ENCODE data around the gene MRPL1.

Gene MRPL1

DNA sequence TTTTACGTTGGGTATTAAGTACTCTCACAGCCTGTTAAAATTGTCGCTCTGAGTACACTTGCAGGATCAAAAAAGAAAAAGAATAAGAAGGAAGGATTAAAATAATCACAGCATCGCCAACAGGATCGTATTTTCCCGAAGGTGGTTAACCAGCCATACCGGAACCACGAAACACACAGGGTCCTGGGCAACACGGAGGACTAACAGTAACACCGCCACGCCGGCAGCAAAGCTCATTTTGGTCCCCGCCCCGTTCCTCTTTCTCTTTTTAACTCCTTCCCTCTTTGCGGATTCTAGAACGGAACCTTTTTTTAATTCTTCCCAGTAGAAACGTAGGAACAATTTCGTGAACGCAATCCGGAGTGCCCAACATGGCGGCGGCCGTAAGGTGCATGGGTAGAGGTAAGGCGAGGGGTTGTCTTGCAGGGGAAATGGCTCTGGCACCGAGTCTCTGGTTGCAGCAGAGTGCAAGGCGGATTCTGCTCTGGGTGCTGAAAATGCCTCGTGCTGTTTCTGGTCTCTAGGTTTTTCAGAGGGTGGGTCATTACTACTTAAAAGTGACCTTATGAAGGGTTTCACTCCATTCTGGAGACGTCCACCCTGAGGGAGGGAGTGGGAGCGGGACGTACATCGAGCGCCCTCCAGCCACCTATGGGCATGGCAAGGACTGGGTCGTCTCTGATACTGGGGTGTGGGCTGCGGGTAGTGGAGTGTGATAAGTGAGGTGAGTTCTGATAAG lies at the start of gene MRPL1:
TSS of gene MRPL1 (plus strand) at position 353 of the 739 bp plus-strand sequence. CDS start at position 372, 19 bp downstream.
- DNase-seq: peak; percentile 56 to 71 (median 71)

DNA sequence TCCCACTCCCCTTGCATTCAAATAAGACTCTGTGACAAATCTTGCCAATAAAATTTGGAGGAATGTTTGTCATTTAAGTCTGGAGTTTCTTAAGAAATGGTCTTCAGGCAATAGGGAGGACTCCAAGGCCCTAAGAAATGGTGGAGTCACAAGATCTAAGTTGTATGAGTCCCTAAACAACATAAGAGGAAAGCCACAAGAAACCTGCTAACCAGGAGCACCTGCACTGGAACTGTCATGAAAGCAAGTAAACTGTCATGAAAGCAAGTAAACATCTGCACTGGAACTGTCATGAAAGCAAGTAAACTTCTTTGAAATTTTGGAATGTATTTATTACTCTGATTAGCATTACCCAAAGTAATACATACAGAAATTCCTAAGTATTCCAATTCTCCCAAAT lies 47.0 kb upstream of the MRPL1 start:
- no peak for DNase-seq

DNA sequence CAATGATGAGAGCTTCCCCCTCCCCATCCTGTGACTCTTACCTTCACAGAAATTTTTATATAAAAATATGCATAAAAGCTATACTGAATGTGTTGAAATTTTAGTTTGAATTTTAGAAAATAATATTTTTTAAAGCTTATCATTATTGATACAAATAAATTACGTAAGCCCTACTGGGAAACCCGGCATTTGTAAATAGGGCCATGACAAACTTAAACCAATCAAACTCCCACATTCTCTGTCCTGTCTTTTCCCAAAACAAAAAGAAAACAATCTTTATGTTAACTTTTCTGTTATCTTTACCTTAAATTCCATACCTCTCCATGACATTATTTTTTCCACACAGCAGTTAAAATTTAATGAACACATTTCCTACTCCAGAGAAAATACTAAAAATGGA lies 46.1 kb upstream of the MRPL1 start:
- no peak for DNase-seq

DNA sequence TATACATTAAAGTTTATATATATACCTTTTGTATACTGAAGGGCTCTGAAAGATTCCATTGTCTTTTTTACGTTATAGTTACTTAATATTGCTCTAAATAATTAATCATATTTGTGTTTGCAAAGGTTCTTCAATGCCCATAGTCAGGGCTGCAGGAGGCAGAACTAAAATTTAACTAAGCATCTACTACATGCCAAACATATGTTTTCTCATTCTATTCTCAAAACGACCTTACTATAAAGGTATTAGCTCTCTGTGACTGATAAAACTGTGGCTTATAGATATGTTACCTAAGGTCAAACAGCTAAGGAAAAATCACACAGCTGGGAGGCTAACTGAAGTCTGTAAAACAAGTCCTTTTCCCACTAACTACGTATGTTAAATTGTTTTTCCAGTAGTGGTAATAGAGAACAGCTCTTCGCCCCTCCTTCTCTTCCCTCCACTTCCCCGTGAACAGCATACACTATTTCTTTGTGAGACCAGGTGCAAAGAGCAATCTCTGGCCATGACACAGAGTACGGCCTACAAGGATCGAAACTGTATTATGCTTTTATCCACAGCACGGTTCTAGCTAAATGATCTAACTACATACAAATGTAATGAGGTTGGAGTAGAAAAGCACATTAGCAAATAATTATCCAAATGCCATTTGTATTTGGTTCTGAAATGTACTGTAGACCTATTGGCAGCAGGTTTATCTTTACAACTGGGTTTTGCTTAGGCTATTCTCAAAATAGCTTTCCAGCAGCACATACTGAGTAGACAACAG lies 45.1 kb upstream of the MRPL1 start:
- DNase-seq: no peak

- peak in 3 of 4 experiments; percentile 1 to 14 (median 8) for DNase-seq
Observed at GRCh38 chr4:77818073-77818601, 44.5 kb upstream of the MRPL1 start.

DNA sequence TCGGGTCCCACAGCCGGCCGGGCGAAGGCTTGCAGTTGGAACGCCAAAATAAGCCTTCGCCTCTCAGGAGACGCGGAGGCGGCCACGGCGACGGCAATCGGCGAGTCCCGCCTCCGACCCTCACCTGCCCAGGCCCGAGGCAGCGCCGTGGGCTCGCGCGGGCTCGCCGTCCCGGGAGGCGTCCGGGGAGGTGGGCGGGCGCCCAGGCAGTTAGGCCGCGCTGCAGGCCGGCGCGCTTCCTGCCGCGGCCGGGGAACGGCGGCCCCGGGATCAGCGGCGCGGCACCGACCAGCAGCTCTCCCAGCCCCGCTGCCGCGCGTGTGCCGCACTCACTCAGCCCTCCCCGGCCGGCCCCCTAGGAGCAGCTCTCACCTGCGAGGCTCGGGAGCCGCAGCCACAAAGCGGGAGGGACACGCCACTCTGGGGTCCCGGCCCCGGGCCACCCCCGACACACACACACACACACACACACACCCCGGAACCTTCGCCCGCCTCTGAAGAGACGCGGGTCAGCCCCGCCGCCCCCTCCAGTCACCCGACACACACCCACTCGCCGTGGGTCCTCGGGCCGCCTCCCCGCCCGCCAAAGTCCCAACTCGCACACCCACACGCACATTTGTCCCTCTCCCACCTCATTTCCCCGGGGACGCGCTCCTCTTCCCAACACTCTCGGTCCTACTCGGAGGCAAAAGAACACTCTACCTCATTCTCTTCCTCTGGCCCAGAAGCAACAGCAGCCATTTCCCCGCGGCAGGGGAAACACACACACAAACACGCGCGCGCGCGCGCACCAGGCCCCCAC lies 43.8 kb upstream of the MRPL1 start, which contains the start of gene CNOT6L:
TSS of gene CNOT6L (minus strand) at position 767 of the 802 bp plus-strand sequence. CDS start at position 707, 60 bp downstream.
- DNase-seq: peak; percentile 23 to 89 (median 70)

DNA sequence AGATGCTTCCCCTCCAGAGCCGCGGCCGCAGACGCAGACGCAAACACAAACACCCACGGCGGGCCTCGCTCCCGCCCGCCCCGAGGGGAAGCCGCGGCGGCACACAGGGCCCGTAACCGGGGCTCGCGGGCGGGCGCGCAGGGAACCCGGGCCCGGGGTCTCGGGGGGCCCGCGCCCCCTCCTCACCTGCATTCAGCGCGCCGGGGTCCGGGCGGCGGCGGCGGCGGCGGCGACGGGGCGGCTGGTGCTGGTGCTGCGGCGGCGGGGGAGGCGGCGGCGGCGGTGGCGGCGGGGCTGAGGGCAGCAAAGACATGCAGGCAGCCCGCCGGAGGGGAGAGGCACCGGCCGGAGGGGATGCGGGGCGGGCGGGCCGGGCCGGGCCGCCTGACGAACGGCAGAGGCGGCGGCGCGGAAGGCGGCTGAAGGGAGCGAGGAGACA lies 43.2 kb upstream of the MRPL1 start:
- peak in 2 of 4 experiments; percentile 45 to 54 for DNase-seq

- DNase-seq: peak; percentile 87 to 93 (median 91)
Observed at GRCh38 chr4:77819843-77820648, 42.6 kb upstream of the MRPL1 start.

DNA sequence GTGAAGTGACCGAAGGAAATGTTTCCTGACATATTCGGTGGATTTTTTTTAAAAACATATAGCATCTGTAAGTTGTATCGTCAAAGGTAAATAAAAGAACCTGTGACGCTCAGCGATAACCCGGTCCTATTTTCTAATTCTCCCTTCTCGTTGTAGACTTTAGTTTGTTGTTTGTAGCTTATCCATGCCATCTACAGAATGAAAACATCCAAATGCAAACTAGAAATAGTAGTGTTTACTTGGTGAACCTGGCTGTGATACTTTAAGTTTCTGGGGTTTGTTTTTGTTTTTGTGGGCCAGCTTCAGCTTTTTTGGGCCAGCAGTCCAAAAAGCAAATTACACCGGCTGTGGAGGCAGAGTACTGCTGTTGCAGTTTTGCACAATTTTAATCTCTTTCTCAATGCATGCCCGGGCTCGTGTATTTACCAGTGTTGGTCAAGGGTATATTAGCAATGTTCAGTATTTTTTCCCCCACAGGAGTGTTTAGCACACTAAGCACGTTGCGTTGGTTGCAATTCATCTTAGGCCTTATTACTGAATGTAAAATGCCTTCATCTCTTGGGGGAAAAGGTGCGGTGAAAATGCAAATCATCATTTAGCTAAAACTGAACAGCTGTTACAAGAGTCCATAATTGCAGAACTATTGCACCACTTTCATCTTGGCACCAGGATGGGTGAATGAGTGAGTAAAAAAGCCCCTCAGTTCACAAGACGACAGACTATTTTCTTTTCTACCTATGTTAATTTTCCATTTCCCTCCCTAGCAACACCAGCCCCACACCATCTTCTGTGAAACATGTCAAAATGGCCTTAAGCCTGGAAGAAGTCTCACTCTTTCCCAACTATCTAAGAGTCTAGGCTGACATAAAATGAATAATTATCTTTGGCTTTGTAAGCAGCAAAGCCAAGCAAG lies 41.7 kb upstream of the MRPL1 start:
- no peak for DNase-seq

GRCh38 chr4:77821775-77822174 lies 40.9 kb upstream of the MRPL1 start:
- peak in 3 of 4 experiments; percentile 4 to 23 (median 12) for DNase-seq

- no peak for DNase-seq
Observed at GRCh38 chr4:77826275-77826674, 36.4 kb upstream of the MRPL1 start.

DNA sequence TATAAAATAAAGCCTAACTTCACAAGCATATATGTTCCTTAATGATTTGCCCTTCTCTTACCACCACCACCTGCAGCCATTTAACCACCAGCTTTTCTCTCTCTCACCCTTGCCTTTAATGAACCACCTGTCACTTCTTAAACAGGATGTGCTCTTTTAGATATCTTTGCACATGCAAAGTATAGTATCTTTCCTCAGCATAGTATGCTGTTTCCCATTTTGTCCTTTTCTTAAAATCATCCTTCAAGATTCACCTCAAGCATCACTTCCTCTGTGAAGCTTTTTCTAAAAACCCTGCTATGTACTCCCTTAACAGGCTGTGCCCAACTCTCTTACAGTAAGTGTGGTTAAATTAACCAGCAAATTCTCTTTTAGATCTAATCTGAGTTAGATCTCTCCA lies 35.3 kb upstream of the MRPL1 start:
- DNase-seq: no peak

DNA sequence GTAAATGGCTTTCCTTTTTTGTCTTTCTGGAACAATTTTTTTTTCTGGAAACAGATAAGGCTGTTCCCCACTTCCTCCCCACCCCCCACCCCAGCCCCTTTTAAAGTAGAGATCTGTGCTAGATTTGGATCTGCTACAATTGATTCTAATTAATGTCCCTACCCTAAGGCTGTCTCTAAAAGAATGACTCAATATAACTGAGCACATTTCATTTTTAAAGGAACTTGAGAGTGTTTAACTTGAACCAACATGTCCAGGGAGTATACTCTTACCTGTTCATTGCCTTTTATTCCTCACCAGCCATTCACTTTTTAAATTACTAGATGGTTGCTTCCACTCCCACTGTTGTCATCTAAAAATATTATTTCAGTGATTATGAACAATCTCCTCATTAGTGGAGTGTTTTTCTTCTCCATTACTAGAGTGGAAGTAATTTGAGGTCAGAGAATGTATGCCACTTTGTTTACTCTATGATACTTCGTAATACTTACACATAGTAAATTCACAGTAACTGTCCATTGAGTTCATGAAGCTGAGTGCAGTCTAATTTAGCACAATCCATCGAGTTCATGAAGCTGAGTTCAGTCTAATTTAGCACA lies 29.4 kb upstream of the MRPL1 start:
- DNase-seq: no peak

DNA sequence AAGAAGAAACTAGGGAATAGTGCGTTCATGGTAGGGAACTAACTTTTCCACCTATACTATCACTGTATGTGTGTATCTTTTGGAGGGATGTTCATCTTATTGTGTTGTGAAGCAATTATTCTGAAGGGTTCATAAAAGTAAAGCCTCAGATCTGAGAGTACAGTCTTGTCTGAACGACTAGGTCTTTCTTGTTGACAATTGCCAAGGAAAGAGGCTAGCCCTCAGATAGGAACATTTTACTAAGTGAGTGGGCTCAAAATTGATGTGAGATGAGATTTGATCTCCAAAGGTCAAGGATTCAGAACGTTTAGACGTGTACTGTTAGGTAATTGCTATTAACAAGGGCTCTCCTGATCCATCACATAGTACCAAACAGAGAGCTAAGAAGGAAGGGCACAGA lies 28.2 kb upstream of the MRPL1 start:
- no peak for DNase-seq

DNA sequence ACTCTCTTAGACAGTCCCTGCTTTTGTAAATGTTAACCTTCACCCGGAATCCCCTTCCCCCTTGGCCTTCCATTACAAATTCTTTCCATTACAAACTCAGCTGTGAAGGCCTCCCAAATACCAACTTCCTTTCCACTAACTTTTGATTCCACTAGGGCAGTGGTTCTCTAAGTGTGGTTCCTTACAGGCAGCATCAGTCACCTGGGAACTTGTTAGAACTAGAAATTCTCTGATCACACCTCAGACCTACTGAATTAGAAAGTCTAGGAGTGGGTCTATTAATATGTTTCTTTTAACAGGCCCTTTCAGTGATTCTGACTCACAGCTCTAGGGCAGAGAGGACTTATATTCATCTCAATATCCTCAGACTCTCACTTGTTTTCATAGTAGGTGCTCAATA lies 19.0 kb upstream of the MRPL1 start:
- no peak for DNase-seq

DNA sequence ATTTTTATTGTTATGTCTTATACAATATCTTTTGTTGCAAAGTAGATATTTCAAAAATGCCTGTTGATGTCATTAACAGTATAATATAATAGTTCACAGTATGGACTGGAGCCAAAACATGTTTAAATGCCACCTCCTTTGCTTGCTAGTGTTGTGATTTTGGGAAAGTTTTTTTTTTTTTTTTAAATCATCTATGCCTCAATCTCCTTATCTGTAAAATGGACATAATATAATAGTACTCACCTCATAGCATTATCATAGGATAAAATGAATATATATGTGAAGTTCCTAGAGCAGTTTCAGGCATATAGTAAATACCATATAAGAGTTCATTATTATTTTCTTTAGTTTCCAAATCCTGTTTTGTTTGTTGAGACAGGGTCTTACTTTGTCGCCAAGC lies 18.3 kb upstream of the MRPL1 start:
- DNase-seq: no peak

DNA sequence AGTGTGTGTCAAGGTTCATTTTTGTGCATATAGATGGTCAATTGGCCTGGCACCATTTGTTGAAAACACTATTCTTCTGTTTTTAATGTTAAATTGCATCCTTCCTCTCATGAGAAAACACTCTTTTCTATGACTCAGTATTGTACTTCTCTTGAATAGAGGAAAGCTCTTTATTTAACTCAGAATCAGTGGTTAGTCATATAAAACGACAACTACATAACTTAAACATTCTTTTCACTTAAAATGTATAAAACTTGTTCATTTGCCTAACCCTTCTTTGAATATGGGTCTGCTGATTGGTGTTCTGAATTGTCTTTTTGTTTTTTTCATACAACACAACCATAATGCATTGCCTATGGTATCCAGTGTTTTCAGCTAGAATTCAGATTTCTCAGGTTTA lies 17.2 kb upstream of the MRPL1 start:
- no peak for DNase-seq

DNA sequence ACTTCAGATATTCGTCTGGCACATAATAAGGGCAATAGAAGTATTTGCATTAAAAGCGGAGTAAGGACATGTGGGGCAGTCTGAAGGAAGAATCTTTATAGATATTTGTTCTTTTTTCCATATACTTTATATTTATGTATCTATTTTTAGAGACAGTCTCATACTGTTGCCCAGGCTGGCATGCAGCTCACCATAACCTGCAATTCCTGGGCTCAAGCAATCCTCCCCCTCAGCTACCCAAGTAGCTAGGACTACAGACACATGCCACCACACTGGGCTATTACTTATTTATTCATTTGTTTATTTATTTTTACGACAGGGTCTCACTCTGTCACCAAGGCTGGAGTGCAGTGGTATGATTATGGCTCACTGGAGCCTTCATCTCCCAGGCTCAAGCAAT lies 16.7 kb upstream of the MRPL1 start:
- DNase-seq: no peak

DNA sequence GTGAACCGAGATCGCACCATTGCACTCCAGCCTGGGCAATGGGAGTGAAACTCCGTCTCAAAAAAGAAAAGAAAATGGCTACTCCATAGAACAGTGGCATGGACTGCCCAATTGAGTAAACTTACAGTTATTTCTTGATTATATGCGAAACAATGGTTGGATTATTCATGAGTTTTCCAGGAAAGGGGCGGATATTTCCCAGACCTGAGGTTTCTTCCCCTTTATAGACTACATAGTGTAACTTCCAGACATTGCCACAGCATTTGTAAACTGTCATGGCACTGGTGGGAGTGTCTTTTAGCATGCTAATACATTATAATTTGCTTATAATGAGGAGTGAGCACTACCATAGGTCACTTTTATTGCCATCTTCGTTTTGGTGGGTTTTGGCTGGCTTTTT lies 14.1 kb upstream of the MRPL1 start:
- DNase-seq: no peak

GRCh38 chr4:77849278-77849965 lies 13.2 kb upstream of the MRPL1 start:
- no peak for DNase-seq
